OCI-M2 (cell line): Measurements from ENCODE around the gene UCKL1.
"Not testable (repeated sequence)": the region's sequence is repeated elsewhere in the genome, so short reads cannot be mapped to it uniquely, and the experiment has no call there.

Experiments
- DNase-seq: peaks from one replicate; lab custom pipeline; 2025; ENCODE audit not compliant: unreplicated experiment; lab: John Stamatoyannopoulos, UW

UCKL1 gene

GRCh38 chr20:63944078-63944941 lies 11.9 kb downstream of the UCKL1 start:
- DNase-seq: no peak

GRCh38 chr20:63943808-63944077 lies 12.5 kb downstream of the UCKL1 start:
- no peak for DNase-seq

GRCh38 chr20:63942969-63943807 lies 13.0 kb downstream of the UCKL1 start:
- DNase-seq: no peak

GRCh38 chr20:63942250-63942951 lies 13.8 kb downstream of the UCKL1 start:
- no peak for DNase-seq

GRCh38 chr20:63941282-63942081 lies 14.7 kb downstream of the UCKL1 start:
- DNase-seq: no peak

- no peak for DNase-seq
Observed at GRCh38 chr20:63940472-63941266, 15.5 kb downstream of the UCKL1 start.

GRCh38 chr20:63940071-63940471 lies 16.1 kb downstream of the UCKL1 start:
- DNase-seq: no peak

- no peak for DNase-seq
Observed at GRCh38 chr20:63939061-63939935, 16.9 kb downstream of the UCKL1 start.

GRCh38 chr20:63937596-63937995 lies 18.6 kb downstream of the UCKL1 start:
- DNase-seq: no peak

- no peak for DNase-seq
Observed at GRCh38 chr20:63935447-63935846, 20.8 kb downstream of the UCKL1 start.

- DNase-seq: no peak
Observed at GRCh38 chr20:63934271-63935068, 21.7 kb downstream of the UCKL1 start.

GRCh38 chr20:63933646-63934045 lies 22.6 kb downstream of the UCKL1 start:
- DNase-seq: no peak

GRCh38 chr20:63932606-63933160 lies 23.5 kb downstream of the UCKL1 start:
- no peak for DNase-seq

GRCh38 chr20:63931735-63932134 lies 24.5 kb downstream of the UCKL1 start:
- DNase-seq: no peak

GRCh38 chr20:63930971-63931553 lies 25.2 kb downstream of the UCKL1 start:
- no peak for DNase-seq

- not testable (repeated sequence) for DNase-seq
Observed at GRCh38 chr20:63929473-63929883, 26.7 kb downstream of the UCKL1 start.

- no peak for DNase-seq
Observed at GRCh38 chr20:63929071-63929470, 27.1 kb downstream of the UCKL1 start.

GRCh38 chr20:63926298-63926697 lies 29.9 kb downstream of the UCKL1 start:
- DNase-seq: no peak
